ENCODE data around the gene CASZ1. TPM values are rescaled to one million over a fixed set of nuclear protein-coding genes. Genes with fewer than 3 reads are reported as not detected.

CASZ1 gene
- total and polyA plus RNA-seq, 9 of the 15 experiments (the other 6 are each of a cell fraction or from before 2014, with no cell fraction given), result 0.01 to 4.0 (median 0.76) TPM; not detected in 1

GRCh38 chr1:10642403-10643080, 153.9 kb downstream of the CASZ1 start (continued):
- TF ChIP-seq CHD7 (IDR thresholded peaks at IDR 0.05; ENCODE audit: low read depth, low read length) (no peak), TAF15 (IDR thresholded peaks at IDR 0.05; ENCODE audit: low read depth, low read length) (no peak)
